PFSK-1 (cell line): ENCODE measurements around the gene POMT1.

Experiments
- POLR2AphosphoS5 ChIP-seq: IDR thresholded peaks from 2 replicates; pipeline ENCODE4 v1.6.1; 2012; ENCODE audit warnings: low read depth, mild to moderate bottlenecking, control low read depth, low read length, moderate library complexity
- TAF1 ChIP-seq: IDR thresholded peaks from 2 replicates; pipeline ENCODE4 v1.6.1; 2012; ENCODE audit warnings: low read length, control low read depth, borderline replicate concordance; ENCODE audit not compliant: insufficient read depth
- TF ChIP-seq, protein P1 (sequence below), 2 experiments: IDR thresholded peaks; 2 replicates each; pipeline versions ENCODE4 v1.6.1 to v1.8.0; 2011 to 2012; ENCODE audit warnings: low read depth in 2 of 2, low read length in 2 of 2, control low read depth in 1 of 2, inconsistent platforms in 1 of 2, mild to moderate bottlenecking in 1 of 2, moderate library complexity in 1 of 2; ENCODE audit not compliant: insufficient read depth in 1 of 2

GRCh38 chr9:131477367-131477766 lies 25.4 kb upstream of the POMT1 start:
- TF ChIP-seq TAF1 (no peak), POLR2AphosphoS5 (no peak)
- TF ChIP-seq, protein P1, sequence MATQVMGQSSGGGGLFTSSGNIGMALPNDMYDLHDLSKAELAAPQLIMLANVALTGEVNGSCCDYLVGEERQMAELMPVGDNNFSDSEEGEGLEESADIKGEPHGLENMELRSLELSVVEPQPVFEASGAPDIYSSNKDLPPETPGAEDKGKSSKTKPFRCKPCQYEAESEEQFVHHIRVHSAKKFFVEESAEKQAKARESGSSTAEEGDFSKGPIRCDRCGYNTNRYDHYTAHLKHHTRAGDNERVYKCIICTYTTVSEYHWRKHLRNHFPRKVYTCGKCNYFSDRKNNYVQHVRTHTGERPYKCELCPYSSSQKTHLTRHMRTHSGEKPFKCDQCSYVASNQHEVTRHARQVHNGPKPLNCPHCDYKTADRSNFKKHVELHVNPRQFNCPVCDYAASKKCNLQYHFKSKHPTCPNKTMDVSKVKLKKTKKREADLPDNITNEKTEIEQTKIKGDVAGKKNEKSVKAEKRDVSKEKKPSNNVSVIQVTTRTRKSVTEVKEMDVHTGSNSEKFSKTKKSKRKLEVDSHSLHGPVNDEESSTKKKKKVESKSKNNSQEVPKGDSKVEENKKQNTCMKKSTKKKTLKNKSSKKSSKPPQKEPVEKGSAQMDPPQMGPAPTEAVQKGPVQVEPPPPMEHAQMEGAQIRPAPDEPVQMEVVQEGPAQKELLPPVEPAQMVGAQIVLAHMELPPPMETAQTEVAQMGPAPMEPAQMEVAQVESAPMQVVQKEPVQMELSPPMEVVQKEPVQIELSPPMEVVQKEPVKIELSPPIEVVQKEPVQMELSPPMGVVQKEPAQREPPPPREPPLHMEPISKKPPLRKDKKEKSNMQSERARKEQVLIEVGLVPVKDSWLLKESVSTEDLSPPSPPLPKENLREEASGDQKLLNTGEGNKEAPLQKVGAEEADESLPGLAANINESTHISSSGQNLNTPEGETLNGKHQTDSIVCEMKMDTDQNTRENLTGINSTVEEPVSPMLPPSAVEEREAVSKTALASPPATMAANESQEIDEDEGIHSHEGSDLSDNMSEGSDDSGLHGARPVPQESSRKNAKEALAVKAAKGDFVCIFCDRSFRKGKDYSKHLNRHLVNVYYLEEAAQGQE (IDR thresholded peaks at IDR 0.05; ENCODE audit: insufficient read depth in 1 of 2, low read depth in 2 of 2, low read length in 2 of 2), result no peak
